RKO (cell line): ENCODE results near the gene NXF2B.
A peak's percentile ranks its signal among the peaks of the same experiment; 100 is the strongest.
"Not testable (repeated sequence)": the region's sequence is repeated elsewhere in the genome, so short reads cannot be mapped to it uniquely, and the experiment has no call there.

Experiments
- DNase-seq: peaks from one replicate; pipeline ENCODE4 v3.0.0-alpha.2; 2016; ENCODE audit warnings: low spot score

Gene NXF2B, protein sequence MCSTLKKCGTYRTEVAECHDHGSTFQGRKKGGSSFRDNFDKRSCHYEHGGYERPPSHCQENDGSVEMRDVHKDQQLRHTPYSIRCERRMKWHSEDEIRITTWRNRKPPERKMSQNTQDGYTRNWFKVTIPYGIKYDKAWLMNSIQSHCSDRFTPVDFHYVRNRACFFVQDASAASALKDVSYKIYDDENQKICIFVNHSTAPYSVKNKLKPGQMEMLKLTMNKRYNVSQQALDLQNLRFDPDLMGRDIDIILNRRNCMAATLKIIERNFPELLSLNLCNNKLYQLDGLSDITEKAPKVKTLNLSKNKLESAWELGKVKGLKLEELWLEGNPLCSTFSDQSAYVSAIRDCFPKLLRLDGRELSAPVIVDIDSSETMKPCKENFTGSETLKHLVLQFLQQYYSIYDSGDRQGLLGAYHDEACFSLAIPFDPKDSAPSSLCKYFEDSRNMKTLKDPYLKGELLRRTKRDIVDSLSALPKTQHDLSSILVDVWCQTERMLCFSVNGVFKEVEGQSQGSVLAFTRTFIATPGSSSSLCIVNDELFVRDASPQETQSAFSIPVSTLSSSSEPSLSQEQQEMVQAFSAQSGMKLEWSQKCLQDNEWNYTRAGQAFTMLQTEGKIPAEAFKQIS

DNA sequence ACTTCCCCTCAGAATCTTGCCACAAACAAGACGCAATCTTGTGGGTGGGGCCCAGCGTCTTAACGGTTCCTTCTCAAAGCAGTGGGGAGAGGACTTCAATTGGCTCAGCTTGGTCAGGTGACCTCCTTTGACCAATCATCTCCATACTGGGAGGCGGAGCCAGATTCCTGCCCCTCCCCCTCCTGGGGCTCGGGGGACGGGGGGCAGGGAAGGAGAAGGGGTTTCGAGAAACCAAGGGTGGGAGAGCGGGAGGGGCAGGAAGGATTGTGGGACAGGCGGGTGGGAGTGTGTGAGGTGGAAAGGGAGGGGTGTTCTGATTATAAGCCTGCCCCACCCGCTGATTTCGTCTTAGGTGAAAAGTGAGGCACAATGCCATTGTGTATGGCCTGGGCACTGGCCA, at the start of gene NXF2B:
TSS of gene NXF2B (minus strand) at position 101 of the 400 bp plus-strand sequence. CDS start 59,972 bp downstream, outside the sequence.
- not testable (repeated sequence) for DNase-seq

DNA sequence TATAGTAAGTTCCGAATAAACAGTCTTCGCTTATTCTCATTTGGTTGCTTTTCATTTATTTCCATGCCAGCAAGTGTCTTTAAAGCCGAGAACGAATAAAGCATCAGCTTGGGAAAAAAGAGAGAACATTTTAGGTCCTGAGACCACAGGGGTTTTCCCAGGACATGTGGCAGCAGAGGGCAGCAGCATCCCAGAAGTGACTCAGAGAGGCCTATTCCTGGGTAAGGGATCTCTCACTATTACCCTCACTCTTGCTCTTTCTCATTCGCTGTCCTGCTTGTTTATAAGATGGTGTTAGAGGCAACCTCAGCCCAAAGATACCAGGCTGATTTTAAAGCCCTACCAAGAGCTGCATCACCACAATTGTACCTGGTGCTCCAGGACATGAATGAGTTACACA, 39.0 kb upstream of the NXF2B start:
- DNase-seq: not testable (repeated sequence)

DNA sequence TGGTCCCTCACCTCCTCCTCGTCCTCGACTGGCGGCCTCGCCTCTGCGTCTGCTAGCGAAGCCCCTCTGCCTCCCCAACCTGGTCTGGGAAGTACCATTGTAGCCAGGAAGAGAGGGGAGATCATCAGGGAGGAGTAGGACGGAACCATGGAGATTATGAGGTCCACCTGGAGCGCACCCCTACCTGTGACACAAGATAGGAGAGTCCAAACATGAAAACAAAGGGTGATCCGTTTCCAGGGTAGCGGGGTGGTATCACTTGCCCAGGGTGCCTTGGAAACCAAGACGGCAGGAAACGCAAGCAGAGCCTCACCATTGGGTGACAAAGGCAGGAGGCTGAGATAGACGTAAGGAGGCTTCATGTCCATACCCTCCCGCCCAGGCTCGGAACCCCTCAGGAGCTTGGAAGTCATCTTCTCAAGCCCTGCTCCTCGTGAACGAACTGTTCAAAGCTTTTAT, 32.0 kb upstream of the NXF2B start, which contains the start of gene TCP11X2:
TSS of gene TCP11X2 (minus strand) at position 51 of the 459 bp plus-strand sequence.
- DNase-seq: not testable (repeated sequence)

DNA sequence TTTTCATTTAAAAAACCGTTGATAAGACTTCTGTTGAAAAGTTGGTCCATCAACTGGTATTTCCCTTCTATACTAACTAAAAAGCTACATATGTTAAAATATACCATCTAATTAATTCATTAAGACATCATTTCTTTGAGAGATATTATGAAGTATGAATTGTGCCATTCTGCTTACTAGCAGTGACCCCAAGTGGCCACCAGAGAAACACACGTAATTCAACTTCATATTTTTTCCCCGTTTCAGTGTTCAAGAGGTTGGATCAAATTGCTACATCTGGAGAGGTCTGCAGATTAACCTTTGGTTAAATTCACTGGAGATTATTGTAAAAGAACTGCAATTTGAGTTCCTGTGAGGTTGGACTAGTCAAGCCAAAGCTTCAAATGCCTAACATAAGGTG, 30.4 kb upstream of the NXF2B start:
- not testable (repeated sequence) for DNase-seq

DNA sequence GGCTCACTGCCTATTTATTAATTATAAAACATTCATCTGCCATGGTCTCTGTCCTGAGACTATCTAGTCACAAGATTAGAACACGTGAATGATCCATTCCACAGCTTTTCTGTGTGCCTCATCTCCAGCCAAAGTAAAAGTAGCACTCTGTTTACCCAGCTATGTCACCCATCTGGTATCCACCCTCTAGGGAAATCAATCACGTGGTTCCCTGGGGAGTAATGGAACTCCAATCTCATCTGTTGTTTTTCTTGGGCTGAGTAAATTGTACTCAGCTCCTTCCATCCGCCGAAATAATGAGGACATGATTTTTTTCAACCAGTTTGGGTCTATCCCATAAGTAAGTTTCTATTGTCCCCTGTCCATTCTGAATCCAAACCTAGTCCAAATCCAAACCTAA, 18.8 kb upstream of the NXF2B start:
- not testable (repeated sequence) for DNase-seq

DNA sequence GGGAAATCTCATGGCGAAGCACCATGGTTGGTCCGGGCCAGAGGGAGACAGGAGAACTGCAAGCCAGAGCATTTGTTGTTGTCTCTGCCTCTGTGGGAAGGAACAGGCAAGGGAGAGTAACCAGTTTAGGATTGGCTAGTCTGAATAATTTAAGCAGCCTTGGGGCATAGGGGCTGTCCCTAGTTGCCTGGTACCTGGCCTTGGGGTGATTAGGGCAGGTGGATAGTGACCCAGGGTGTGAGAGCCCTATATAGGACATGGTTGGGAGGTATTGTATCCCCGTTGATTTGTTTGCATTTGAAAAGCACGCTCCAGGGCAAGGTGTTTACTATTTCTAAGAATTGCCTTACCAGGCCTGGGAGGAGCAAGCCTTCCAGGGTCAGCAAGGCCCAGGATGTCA, 25.3 kb downstream of the NXF2B start:
- not testable (repeated sequence) for DNase-seq

DNA sequence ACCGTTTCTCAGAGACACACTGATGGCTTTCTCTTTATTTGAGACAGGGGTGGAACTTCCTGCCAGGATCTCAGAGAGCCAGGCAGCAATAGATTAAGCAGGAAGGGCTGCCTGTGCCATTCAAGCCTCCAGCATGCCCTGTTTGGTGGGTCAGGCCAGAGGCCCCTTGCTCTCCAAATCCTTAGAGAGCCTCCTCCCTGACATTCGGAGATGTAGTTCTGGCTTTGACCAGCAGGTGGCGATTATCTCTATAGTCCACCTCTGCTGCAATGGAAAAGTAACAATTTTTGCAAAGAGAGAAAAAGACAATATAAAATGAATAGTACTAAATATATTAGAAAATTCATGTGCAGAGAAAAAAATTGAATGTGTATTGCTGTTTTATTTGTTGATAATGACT, 93.9 kb downstream of the NXF2B start:
- DNase-seq: peak; percentile 49

DNA sequence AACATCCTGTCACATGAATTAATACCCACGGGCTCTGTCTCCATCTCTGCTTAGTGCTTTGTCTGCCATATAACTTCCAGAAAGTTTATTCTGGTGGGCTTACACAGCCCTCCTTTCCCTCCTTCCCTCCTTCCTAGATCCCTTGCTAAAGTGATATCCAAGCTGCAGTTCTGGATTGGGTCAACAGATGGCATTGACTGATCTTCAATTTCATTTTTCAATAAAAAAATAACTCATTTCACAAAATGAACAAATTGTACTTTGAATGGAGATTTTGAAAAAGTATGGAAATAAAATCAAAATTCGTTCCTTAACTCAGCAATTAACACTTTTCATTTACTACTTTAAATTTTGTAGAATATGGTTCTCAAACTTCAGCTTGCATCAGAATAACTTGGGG, 97.9 kb downstream of the NXF2B start:
- peak; percentile 7 for DNase-seq

DNA sequence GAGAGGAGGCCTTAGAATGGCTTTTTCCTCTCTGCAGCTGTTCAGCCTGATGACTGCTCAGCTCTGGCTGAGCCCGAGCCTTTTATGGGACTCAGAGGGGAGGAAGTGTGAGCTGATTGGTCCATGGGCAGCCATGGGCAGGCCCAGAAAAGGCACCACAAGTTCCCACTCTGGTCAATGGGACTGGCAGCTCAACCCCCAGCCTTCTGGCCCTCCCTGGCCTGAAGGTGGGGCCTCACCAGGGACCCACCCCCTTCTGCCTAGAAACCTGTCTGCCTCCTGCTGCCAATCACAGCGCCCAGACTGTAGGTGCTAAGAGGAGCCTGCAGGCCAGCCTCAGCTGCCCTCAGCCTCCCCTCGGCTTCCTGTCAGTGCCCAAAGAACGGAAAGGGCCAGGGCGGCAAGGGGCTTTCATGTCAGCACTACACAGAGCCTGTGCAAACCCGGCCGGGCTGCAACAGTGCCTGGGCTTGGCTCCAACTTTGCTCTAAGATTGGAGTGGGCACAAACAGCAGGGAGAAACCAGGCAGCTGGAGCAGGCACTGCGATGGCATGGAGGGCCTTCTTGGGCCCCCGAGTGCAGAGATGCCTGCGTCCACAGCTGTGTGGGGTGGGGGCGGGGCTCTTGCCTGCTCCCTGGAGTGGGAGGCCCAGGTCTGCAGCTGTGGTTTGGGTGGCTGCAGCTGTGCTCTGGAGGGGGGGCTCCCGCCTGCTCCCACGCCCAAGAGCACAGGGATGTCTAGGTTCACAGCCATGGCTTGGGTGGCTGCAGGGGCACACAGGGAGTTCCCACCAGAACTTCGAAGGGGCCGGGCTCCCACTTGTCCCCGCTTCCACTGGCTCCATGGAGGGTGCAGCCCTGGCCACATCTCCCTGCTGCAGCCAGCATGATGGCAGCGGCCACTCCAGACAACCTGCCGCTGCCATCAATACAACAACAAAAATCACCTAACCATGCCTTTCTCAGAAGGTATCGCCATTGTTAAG, 100.2 kb downstream of the NXF2B start:
- peak; percentile 22 for DNase-seq

DNA sequence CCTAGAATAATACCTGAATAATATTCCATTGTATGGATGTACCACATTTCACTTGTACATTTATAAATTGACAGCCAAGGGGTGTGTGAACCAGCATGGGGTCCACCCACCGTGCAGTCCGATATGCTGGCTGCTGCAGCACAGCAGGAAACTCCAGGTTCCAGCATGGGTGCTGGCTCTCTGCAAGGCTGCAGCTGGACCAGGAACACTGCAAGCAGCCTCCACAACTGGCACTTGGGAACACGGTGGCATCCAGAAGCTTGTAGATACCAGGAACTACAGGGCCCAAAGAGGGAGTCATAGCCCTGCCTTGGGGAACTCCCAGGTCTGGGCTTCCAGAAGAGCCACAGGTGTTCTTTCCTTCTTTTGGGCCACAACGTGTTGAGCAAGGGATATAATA, 101.6 kb downstream of the NXF2B start:
- DNase-seq: no peak
